SK-N-SH (cell line): ENCODE data around the gene WNT6. TPM values are rescaled to one million over a fixed set of nuclear protein-coding genes. Genes with fewer than 3 reads are reported as not detected.

Experiments used
- CTCF ChIA-PET: fragments of 300-600, 350-600 bp; formaldehyde crosslinking; extraction: SDS; loops from one replicate; lab custom pipeline; 2021; lab: Yijun Ruan, JAX
- POLR2A ChIA-PET: fragments of 350-600 bp; sonication (Branson Sonifier 250); formaldehyde crosslinking; extraction: SDS; loops from one replicate; lab custom pipeline; 2020; ENCODE audit warnings: antibody characterized with exemption, inconsistent platforms; lab: Yijun Ruan, JAX
- DNase-seq: peaks from one replicate; pipeline ENCODE4 v3.0.0; 2012
- H2AFZ ChIP-seq: fragments of 200-600 bp; sonication (generic); 2 replicates; pipeline ENCODE4 v1.8.1; 2016; ENCODE audit warnings: antibody characterized with exemption, mild to moderate bottlenecking, low read depth
- H3F3A ChIP-seq: fragments of 200-600 bp; sonication (generic); replicated peaks from 2 replicates; pipeline ENCODE3; 2016; ENCODE audit warnings: antibody characterized with exemption, mild to moderate bottlenecking; ENCODE audit not compliant: insufficient read depth
- H3K27ac ChIP-seq, 2 experiments: fragments of 200-500 bp in 1 of 2; fragments of 200-600 bp in 1 of 2; sonication (Bioruptor generic) in 1 of 2; sonication (generic), shearing (Covaris generic) in 1 of 2; 2 replicates each; pipeline versions ENCODE4 v1.5.1 to v1.6.1; 2014 to 2016; ENCODE audit warnings: low read depth in 2 of 2, inconsistent platforms in 1 of 2, low read length in 1 of 2, mild to moderate bottlenecking in 1 of 2, mixed read lengths in 1 of 2
- H3K27me3 ChIP-seq: fragments of 200-600 bp; sonication (generic), shearing (Covaris generic); 2 replicates; pipeline ENCODE4 v1.6.1; 2016; ENCODE audit warnings: mixed run types; ENCODE audit not compliant: insufficient read depth
- H3K36me3 ChIP-seq, 2 experiments: fragments of 200-500 bp in 1 of 2; fragments of 200-600 bp in 1 of 2; sonication (Bioruptor generic) in 1 of 2; sonication (generic) in 1 of 2; replicated peaks in 1 of 2; 2 replicates each; pipeline versions ENCODE3 to v1.5.1; 2014 to 2016; ENCODE audit warnings: low read length in 1 of 2, mild to moderate bottlenecking in 1 of 2; ENCODE audit not compliant: insufficient read depth in 2 of 2, control insufficient read depth in 1 of 2
- H3K4me1 ChIP-seq, 2 experiments: fragments of 200-500 bp in 1 of 2; fragments of 200-600 bp in 1 of 2; sonication (Bioruptor generic) in 1 of 2; sonication (generic), shearing (Covaris generic) in 1 of 2; 2 replicates each; pipeline versions ENCODE4 v1.5.1 to v1.6.1; 2014 to 2016; ENCODE audit warnings: low read depth in 1 of 2, low read length in 1 of 2, mixed run types in 1 of 2; ENCODE audit not compliant: insufficient read depth in 2 of 2, control insufficient read depth in 1 of 2
- H3K4me2 ChIP-seq: fragments of 200-600 bp; sonication (generic), shearing (Covaris generic); 2 replicates; pipeline ENCODE4 v1.6.1; 2017; ENCODE audit warnings: mixed run types
- H3K4me3 ChIP-seq, 2 experiments: fragments of 200-500 bp in 1 of 2; fragments of 200-600 bp in 1 of 2; sonication (Bioruptor generic) in 1 of 2; sonication (generic), shearing (Covaris generic) in 1 of 2; 2 replicates each; pipeline versions ENCODE4 v1.5.1 to v1.8.1; 2014 to 2016; ENCODE audit warnings: low read depth in 2 of 2, inconsistent platforms in 1 of 2, low read length in 1 of 2, mild to moderate bottlenecking in 1 of 2, mixed read lengths in 1 of 2, moderate library complexity in 1 of 2
- H3K79me2 ChIP-seq: fragments of 200-600 bp; sonication (generic); 2 replicates; pipeline ENCODE4 v1.8.1; 2017; ENCODE audit warnings: mild to moderate bottlenecking; ENCODE audit not compliant: insufficient read depth
- H3K9ac ChIP-seq: fragments of 200-600 bp; sonication (generic); 2 replicates; pipeline ENCODE4 v1.6.1; 2017; ENCODE audit warnings: mixed run types
- H3K9me2 ChIP-seq: fragments of 200-600 bp; sonication (generic); 2 replicates; pipeline ENCODE4 v1.6.1; 2017; ENCODE audit warnings: mixed run types
- H3K9me3 ChIP-seq: fragments of 200-600 bp; sonication (generic); 2 replicates; pipeline ENCODE4 v1.6.1; 2017; ENCODE audit warnings: mixed run types, mild to moderate bottlenecking, moderate library complexity
- H4K20me1 ChIP-seq: fragments of 200-600 bp; sonication (generic); 2 replicates; pipeline ENCODE4 v1.6.1; 2017; ENCODE audit warnings: mild to moderate bottlenecking, mixed run types; ENCODE audit not compliant: insufficient read depth
- CHD2 ChIP-seq: fragments of 150-350 bp; IDR thresholded peaks from 2 replicates; pipeline ENCODE4 v1.6.1; 2018; ENCODE audit warnings: low read length; ENCODE audit not compliant: partially characterized antibody
- CTCF ChIP-seq: fragments of 200-600 bp; sonication (generic); IDR thresholded peaks from 2 replicates; pipeline ENCODE4 v1.6.1; 2017; ENCODE audit warnings: antibody characterized with exemption, mild to moderate bottlenecking, moderate library complexity
- EP300 ChIP-seq, 2 experiments: IDR thresholded peaks; 2 replicates each; pipeline versions ENCODE4 v1.4.0 to v1.6.1; 2012; ENCODE audit warnings: borderline replicate concordance in 1 of 2, low read depth in 1 of 2, low read length in 1 of 2
- EZH2phosphoT487 ChIP-seq: fragments of 200-600 bp; sonication (generic); IDR thresholded peaks from 2 replicates; pipeline ENCODE4 v1.6.1; 2017; ENCODE audit warnings: low read depth, mixed run types, mild to moderate bottlenecking, antibody characterized with exemption, moderate library complexity, borderline replicate concordance
- FOXM1 ChIP-seq: IDR thresholded peaks from 2 replicates; pipeline ENCODE4 v1.4.0; 2012; ENCODE audit warnings: low read depth, mild to moderate bottlenecking
- GABPA ChIP-seq: IDR thresholded peaks from 2 replicates; pipeline ENCODE4 v1.4.0; 2012; ENCODE audit warnings: low read depth, mild to moderate bottlenecking
- GATA2 ChIP-seq: sonication (generic); formaldehyde crosslinking; IDR thresholded peaks from 2 replicates; pipeline ENCODE4 v1.5.0; 2020; ENCODE audit warnings: mild to moderate bottlenecking, missing genetic modification reagents
- JUND ChIP-seq: IDR thresholded peaks from 2 replicates; pipeline ENCODE4 v1.4.0; 2012
- MAX ChIP-seq: IDR thresholded peaks from 2 replicates; pipeline ENCODE4 v1.4.0; 2012; ENCODE audit warnings: low read depth
- MXI1 ChIP-seq: IDR thresholded peaks from 2 replicates; pipeline ENCODE4 v1.6.1; 2012; ENCODE audit warnings: mild to moderate bottlenecking, low read depth, low read length, improper control_type of control experiment
- NFIC ChIP-seq: IDR thresholded peaks from 2 replicates; pipeline ENCODE4 v1.4.0; 2012; ENCODE audit warnings: borderline replicate concordance
- NRF1 ChIP-seq: IDR thresholded peaks from 2 replicates; pipeline ENCODE4 v1.6.1; 2012; ENCODE audit warnings: low read depth, mild to moderate bottlenecking, low read length
- PBX3 ChIP-seq: IDR thresholded peaks from 2 replicates; pipeline ENCODE4; 2012
- POLR2AphosphoS5 ChIP-seq: IDR thresholded peaks from 2 replicates; pipeline ENCODE4 v1.6.1; 2012; ENCODE audit warnings: low read depth, low read length
- RAD21 ChIP-seq: IDR thresholded peaks from 2 replicates; pipeline ENCODE4 v1.6.1; 2012; ENCODE audit warnings: mild to moderate bottlenecking, low read length
- RFX5 ChIP-seq: IDR thresholded peaks from 2 replicates; pipeline ENCODE4 v1.6.1; 2012; ENCODE audit warnings: mild to moderate bottlenecking, improper control_type of control experiment, low read length
- SIN3A ChIP-seq: IDR thresholded peaks from 2 replicates; pipeline ENCODE4 v1.6.1; 2012; ENCODE audit warnings: low read depth, mild to moderate bottlenecking, low read length, moderate library complexity, borderline replicate concordance
- SMC3 ChIP-seq: IDR thresholded peaks from 2 replicates; pipeline ENCODE4 v1.6.1; 2012; ENCODE audit warnings: low read depth, low read length, improper control_type of control experiment
- TAF1 ChIP-seq: IDR thresholded peaks from 2 replicates; pipeline ENCODE4 v1.6.1; 2012; ENCODE audit warnings: low read depth, mild to moderate bottlenecking, low read length, moderate library complexity, borderline replicate concordance
- TCF12 ChIP-seq: IDR thresholded peaks from 2 replicates; pipeline ENCODE4 v1.4.0; 2012
- TEAD4 ChIP-seq: IDR thresholded peaks from 2 replicates; pipeline ENCODE4 v1.4.0; 2012; ENCODE audit warnings: mild to moderate bottlenecking, borderline replicate concordance; ENCODE audit not compliant: insufficient read depth
- USF2 ChIP-seq: fragments of 150-350 bp; IDR thresholded peaks from 2 replicates; pipeline ENCODE4 v1.6.1; 2017; ENCODE audit warnings: antibody characterized with exemption, low read length, low read depth, borderline replicate concordance
- ZBTB33 ChIP-seq: IDR thresholded peaks from 2 replicates; pipeline ENCODE4 v1.4.0; 2012; ENCODE audit warnings: low read depth, borderline replicate concordance
- WGBS: methylation state at CpG from one replicate; pipeline ENCODE4 v1.1.6; 2017; ENCODE audit warnings: low lambda C conversion rate; 5-methylcytosine and 5-hydroxymethylcytosine counted together
- polyA plus RNA-seq, 3 experiments: library from polyadenylated mRNA; depleted of rRNA; stranded (reverse); fragments of >200 nt; gene quantifications; 2 replicates each; pipeline ENCODE4 v1.2.3, GENCODE V29; 2012

Gene WNT6
- polyA plus RNA-seq, 1 of the 3 experiments (the other 2 are of a cell fraction) = 0.08 TPM

- WGBS = 3% methylated on average over 3 of the region's 3 CpGs
- Histone ChIP-seq H4K20me1 (no peaks in the 10 kb centered on the region), H3K4me3 (no peak overlapping the region), H3K36me3 (no peaks in the 10 kb centered on the region), H3K79me2 (no peaks in the 10 kb centered on the region)
- TF ChIP-seq PBX3 (no peak), TAF1 (no peak), RFX5 (peak; percentile 48; the same call in 1 of the 2 replicates), MXI1 (0 out of 2 replicates have a peak, but pooled peaks have one; percentile 16), RAD21 (peak; percentile 95), EZH2phosphoT487 (no peak), ZBTB33 (no peak), SMC3 (peak; percentile 93), EP300 (IDR thresholded peaks at IDR 0.05; ENCODE audit: borderline replicate concordance in 1 of 2, low read depth in 1 of 2, low read length in 1 of 2) (peak in 1 of 2 experiments; percentile 26; a peak in 1 of 4 replicates), FOXM1 (no peak), TCF12 (no peak), NFIC (no peak), CHD2 (peak; percentile 36), TEAD4 (no peak), JUND (no peak), GABPA (no peak), GATA2 (CRISPR knock-in tag) (no peak), SIN3A (no peak), CTCF (peak; percentile 95), NRF1 (no peak), POLR2AphosphoS5 (no peak), MAX (no peak), USF2 (no peak)
- TF ChIP-seq, all 33 proteins: peak for 7
- ChIA-PET POLR2A (interaction anchor here (0.8 to 3.4 kb wide), 9 partner anchors 8 to 120 kb away, joined by 3 to 20 read pairs (median 3); no protein-coding TSS in a partner anchor), CTCF (interaction anchor here (0.5 to 22.5 kb wide), 49 partner anchors 9 to 418 kb away, joined by 3 to 795 read pairs (median 5); partner anchors contain the start of genes CDK5R2, IHH, NHEJ1 and RNF25)
- DNase-seq = peak; percentile 88
- no peaks in the 10 kb centered on the region for H3K9me3 ChIP-seq
- H3K9me2 ChIP-seq = no peaks in the 10 kb centered on the region
- H3K4me1 ChIP-seq = peaks cover 0 to 54% of the 10 kb centered on the region in 2 experiments; a peak in 2 of 4 replicates
- peak overlapping the region in 1 of 2 experiments; percentile 78; a peak in 2 of 4 replicates for H3K27ac ChIP-seq
- no peak overlapping the region for H3K4me2 ChIP-seq
- no peak overlapping the region for H2AFZ ChIP-seq
- peaks cover 39% of the 10 kb centered on the region for H3K27me3 ChIP-seq
- H3F3A ChIP-seq = peaks cover 3% of the 10 kb centered on the region
- no peak overlapping the region for H3K9ac ChIP-seq
Measured at GRCh38 chr2:218876562-218877219, 17.1 kb downstream of the WNT6 start.
